NCI-H1105 treated with DMSO at 0.1 percent for 48 hours (cell line): ENCODE data around the gene ALDH3B2.
"Not testable (repeated sequence)": the region's sequence is repeated elsewhere in the genome, so short reads cannot be mapped to it uniquely, and the experiment has no call there.

Source experiments
- DNase-seq: peaks from one replicate; lab custom pipeline; 2025; lab: John Stamatoyannopoulos, UW

The ALDH3B2 gene

DNA sequence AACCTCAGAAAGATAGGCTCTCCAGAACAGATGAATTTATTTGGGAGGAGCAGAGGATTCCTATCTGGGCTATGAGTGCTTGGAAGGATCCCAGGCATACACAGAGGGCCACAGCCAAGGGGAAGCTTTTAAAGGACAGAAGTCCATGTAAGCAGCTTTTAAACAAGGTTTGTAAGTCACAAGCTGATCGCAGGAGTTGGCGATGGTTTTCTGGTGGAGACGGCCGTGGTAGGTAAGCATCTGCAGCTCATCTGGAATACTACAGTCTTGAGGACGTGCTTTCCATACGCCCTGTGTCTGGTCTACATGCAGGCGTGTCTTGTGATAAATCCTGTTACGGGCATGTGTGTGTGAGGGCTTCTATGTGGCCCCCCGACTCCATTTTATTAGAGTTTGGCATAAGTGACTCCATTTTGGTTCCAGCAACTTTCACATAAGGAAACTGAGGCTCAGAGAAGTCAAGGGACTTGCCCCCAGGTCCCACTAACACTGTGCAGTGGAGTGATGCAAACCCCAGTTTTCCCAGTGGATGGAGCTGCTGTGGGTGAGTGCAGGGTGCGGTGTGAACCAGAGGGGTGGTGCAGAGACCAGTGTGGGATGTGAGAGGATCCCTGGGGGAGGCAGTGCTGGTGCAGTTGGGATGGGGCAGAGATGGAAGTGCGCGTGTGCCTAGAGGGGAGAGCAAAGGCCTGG, 12.1 kb downstream of the ALDH3B2 start:
- no peak for DNase-seq

- DNase-seq = not testable (repeated sequence)
Observed at GRCh38 chr11:67660752-67661151, 13.7 kb downstream of the ALDH3B2 start.

DNA sequence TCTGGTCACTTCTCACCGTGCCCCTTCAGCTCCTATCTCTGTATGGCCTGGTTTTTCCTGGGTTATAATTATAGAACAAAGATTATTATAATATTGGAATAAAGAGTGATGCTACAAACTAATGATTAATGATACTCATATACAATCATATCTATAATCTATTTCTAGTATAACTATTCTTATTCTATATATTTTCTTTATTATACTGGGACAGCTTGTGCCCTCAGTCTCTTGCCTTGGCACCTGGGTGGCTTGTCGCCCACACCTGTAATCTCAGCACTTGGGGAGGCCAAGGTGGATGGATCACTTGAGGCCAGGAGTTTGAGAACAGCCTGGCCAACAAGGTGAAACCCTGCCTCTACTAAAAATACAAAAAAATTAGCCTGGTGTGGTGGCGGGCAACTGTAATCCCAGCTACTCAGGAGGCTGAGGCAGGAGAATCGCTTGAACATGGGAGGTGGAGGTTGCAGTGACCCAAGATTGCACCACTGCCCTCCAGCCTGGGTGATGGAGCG, 14.7 kb downstream of the ALDH3B2 start:
- not testable (repeated sequence) for DNase-seq

GRCh38 chr11:67657300-67657699, 17.1 kb downstream of the ALDH3B2 start:
- DNase-seq = no peak

DNA sequence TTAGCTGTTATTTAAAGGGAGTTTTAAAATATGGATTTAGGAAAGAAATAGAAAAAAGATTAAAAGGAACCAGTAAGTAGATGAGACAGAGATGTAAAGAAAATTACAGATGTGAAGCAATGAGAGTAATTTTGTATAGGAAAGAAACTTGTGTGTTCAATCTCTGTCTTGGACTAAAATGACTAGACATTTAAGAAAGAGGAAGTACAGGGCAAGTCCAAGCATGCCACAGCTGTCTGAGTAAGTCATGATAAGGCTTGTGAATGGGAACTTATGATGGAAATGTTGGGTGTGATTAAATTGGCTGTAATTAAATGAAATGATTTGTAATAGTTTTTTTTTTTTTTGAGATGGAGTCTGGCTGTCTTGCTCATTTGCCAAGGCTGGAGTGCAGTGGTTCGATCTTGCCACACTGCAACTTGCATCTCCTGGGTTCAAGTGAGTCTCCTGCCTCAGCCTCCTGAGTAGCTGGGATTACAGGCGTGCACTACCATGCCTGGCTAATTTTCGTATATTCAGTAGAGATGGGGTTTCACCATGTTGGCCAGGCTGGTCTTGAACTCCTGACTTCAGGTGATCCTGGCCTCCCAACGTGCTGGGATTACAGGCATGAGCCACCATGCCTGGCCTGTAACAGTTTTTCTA, 18.0 kb downstream of the ALDH3B2 start:
- DNase-seq = no peak

GRCh38 chr11:67654225-67654624, 20.2 kb downstream of the ALDH3B2 start:
- no peak for DNase-seq

DNA sequence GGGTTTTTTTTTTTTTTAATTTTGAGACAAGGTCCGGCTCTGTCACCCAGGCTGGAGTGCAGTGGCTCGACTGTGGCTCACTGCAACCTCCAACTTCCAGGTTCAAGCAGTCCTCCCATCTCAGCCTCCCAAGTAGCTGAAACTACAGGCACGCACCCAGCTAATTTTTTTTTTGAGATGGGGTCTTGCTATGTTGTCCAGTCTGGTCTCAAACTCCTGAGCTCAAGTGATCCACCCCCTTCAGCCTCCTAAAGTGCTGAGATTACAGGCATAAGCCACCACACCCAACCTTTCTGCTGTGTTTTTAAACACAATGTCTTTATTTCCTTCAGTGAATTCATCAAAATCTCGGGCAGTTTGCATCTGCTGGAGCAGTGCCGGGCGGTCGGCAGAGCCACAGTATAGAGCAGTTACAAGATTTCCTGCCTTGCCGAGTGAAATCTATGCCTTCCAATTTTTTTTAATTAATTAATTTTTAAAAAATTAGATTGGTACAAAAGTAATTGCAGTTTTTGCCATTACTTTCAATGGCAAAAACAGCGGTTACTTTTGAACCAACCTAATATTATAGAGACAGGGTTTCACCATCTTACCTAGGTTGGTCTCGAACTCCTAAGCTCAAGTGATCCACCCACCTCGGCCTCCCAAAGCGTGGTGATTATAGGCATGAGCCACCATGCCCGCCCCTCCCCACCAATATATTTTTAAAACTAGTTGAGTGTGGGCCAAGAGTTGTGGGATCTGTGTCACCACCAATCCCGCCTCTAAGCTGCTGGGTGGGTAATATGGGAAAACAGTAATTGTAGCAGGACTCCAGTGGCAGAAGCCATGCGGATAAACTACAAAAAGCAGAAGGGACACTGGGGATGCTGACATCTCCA, 21.2 kb downstream of the ALDH3B2 start:
- DNase-seq = no peak

GRCh38 chr11:67651976-67652781, 22.2 kb downstream of the ALDH3B2 start:
- no peak for DNase-seq

DNA sequence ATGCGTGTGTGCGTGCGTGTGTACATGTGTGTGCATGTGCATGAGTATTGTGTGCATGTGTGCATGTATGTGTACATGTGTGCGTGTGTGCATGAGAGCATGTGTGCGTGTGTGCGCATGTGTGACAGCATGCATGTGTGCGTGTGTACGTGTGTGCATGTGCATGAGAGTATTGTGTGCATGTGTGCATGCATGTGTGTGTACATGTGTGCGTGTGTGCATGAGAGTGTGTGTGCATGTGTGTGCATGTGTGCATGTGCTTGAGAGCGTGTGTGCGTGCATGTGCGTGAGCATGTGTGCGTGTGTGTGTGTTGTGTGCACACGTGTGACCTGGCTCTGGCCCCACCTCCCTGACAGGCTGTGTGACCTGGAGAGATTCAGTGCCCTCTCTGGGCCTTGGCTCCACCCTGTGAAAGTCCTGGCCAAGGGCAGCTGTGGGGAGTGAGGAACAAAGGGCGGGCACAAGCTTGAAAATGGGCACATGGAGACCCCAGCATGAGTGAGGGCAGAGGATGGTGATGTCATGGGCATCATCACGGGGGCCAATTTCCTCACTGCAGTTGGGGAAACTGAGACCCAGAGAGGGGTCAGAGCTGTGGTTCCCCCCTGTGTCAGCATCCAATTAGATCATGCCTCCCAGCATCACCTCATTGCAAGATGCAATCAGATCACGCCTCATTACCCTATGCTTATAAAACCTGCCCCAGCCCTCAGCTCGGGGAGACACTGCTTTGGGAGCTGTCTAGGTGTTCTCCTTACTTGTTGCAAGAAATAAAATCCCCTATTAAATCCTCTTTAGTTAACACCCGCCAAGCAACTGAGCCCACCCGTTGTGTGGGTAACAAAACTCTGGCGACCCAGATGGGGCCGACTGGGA, 24.6 kb downstream of the ALDH3B2 start:
- no peak for DNase-seq

DNA sequence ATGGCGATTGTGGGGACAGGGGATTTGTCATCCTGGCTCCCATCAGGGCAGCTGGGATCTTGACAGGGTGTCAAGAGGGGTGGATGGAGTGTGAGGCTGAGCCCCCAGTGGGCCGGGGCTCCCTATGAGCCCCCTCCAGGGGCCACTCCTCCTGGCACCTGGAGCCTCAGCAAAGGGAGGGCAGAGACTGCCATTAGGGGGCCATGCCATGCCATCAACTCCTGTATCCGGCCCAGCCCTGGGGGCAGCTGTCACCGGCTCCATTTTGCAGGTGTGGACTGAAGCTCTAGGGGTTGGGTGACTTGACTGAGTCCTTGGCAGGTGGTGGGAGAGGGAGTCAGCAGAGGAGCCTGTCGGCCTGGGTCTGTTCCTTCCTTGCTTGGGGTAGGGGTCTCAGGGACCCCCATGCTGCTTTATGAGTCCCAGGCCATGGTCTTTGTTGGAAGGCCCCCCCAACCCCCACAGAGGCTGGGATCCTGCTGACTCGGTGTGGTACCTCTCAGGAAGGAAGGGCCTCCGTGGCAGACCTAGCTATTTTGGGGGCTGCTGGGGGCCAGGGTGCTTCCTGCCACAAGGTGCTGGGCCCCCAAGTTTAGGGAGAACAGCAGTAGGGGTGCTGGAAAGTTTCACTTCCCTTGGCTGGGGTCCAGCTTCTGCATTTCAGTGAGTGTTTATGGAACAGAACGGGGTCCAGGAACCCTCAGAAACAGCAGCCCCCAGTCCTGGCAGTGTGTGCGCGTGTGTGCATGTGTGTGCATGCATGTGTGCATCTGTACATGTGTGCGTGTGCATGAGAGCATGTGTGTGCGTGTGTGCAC, 25.4 kb downstream of the ALDH3B2 start:
- no peak for DNase-seq

DNA sequence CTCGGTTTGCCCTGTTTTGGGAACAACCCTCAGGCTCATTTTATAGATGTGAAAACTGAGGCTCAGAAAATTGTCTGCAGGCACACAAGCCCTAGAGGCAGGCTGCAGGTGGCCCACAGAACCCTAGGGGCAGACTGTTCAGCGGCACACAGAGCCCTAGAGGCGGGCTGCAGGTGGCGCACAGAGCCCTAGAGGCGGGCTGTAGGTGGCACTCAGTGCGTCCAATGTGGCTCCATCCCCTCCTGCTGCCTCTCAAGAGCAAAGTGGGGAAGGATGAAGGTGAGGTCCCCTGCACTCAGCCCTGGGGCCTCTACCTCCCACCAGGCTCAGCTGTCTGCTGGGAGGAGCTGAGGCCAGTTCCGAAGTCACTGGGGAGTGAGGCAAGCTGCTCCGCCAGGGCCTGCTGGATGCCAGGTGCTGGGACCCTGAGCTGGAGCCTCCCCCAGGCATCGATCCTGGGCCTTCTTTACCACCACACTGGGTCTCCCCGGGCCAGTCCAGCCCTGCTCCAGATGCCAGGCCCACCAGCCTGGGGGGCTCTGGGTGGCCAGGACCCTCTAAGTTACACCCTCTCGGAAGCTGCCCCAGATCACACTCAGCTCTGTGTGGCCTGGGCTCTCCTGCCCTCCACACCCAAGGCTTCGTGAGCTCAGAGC, 26.2 kb downstream of the ALDH3B2 start:
- peak; percentile 3 for DNase-seq

DNA sequence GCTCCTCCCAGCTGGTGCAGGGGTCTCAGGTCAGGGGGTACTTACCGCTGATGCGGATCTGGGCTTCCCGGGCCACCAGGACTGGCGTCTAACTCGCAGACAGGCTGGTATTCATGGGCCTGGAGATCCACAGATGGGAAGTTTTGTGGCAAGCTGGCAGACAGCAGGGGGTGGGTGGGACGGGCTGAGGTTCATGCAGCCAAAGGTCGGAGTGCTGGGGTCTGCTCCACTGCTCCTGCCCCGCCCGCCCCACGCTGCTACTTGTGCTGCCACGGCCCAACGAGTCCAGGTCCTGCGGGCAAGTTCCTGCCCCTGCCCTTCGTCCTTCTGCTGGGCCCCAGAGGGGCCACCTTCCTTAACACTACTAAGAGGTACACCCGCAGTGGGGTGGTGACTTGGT, 27.0 kb downstream of the ALDH3B2 start:
- DNase-seq = no peak

GRCh38 chr11:67646535-67647336, 27.7 kb downstream of the ALDH3B2 start:
- no peak for DNase-seq

- DNase-seq = no peak
Observed at GRCh38 chr11:67645521-67646461, 28.6 kb downstream of the ALDH3B2 start.

GRCh38 chr11:67644472-67645418, 29.7 kb downstream of the ALDH3B2 start:
- no peak for DNase-seq

GRCh38 chr11:67644042-67644441, 30.4 kb downstream of the ALDH3B2 start:
- DNase-seq = no peak
